ENCODE results near the gene CREB3.

Gene CREB3

DNA sequence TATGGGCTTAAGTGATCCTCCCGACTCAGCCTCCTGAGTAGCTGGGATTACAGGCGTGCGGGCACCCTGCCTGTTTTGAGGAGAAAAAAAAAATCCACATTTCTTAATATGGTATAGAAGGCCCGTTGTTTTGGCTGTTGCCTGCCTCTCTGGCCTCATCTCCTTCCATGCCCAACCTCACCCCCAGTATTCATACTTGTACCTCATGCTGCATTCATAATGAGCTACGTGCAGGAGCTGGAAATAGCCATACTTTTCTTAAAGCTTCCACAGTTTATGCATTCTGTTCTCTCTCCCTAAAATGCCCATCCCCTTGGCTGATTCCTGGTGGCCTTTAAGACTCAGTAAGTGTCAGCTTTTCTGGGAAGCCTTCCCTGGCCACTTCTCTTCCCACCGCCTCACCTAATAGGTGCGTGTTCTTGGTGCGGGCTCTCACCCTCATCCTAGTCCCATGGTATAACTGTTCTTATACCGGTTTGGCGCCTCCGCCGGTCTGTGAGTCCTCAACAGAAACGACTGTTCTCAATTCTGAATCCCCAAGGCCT is 40.6 kb upstream of the CREB3 start:
- H3K4me1 Mint-ChIP-seq: peaks cover 21 to 39% of the 10 kb centered on the region in 2 donors
- DNase-seq (no peak), ATAC-seq (replicated peaks) (no peak)
- H3K27me3 Mint-ChIP-seq: no peaks in the 10 kb centered on the region
- H3K9me3 Mint-ChIP-seq: no peaks in the 10 kb centered on the region
- peaks cover 6% of the 10 kb centered on the region in 2 donors for H3K36me3 Mint-ChIP-seq
- H3K27ac Mint-ChIP-seq: no peak overlapping the region
- H3K4me3 Mint-ChIP-seq: peak overlapping the region; percentile 92 to 93

GRCh38 chr9:35695943-35696401 is 36.5 kb upstream of the CREB3 start:
- DNase-seq: no peak
- Mint-ChIP-seq H3K27me3 (no peaks in the 10 kb centered on the region), H3K36me3 (peaks cover 24% of the 10 kb centered on the region in 2 donors), H3K9me3 (no peaks in the 10 kb centered on the region), H3K27ac (peak overlapping the region; percentile 37), H3K4me3 (no peak overlapping the region), H3K4me1 (peaks cover 15 to 29% of the 10 kb centered on the region in 2 donors)
- no peak for ATAC-seq (replicated peaks)

DNA sequence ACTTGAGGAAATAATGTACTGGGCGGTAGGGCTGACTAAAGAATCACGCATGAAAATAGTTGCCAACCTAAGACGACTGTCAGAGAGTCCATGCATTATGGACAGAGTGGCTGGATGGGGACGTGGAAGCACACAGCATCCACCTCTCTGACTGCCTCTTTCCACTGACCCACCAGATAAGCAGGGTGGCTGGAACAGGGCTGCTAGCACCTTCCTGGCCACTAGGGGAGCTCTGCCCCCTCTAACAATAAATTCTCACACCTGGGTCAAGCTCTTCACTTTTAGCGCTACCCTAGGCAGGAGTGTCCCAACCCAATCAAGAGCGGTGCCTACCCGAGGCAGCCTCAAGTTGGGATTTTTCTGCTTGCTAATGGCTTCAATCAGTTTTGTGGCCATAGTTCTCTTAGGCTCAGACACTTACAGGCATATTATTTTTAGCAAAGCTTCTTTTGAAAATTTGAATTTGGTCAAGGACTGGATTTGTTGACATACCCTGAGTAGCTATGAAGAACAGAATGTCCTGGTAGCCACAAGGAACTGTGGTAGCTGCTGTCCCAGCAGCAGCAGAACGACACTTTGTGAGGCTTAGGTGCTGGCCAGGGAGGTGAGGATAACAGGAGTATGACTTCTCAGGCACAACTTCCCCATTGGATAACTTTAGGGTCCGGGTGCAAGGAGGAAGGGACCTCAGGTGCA is 35.8 kb upstream of the CREB3 start:
- ATAC-seq (replicated peaks): peak; percentile 88 to 92
- Mint-ChIP-seq H3K27me3 (no peaks in the 10 kb centered on the region), H3K27ac (peak overlapping the region; percentile 62)

DNA sequence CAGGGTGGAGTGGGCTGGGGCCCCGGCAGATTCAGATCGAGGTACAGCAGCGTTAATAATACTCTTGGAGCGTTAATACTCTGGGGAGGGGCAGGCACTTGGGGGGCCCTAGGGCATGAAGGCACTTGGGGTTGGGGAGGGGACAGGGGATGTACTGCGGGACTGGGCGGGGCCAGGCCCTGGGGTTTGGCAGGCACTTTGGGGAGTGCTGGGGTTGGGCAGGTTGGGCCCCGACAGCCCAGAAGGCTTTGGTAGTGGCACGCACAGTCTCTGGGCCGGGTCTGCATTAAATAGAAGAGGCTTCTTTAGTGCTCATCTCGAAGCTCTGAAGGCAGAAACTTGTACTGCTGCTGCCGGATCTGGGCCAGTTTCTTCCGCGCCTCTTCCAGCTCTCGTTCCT is 35.0 kb upstream of the CREB3 start:
- Mint-ChIP-seq H3K36me3 (peaks cover 24% of the 10 kb centered on the region in 2 donors), H3K27ac (no peak overlapping the region), H3K4me1 (peaks cover 9 to 17% of the 10 kb centered on the region in 2 donors), H3K9me3 (no peaks in the 10 kb centered on the region), H3K4me3 (no peak overlapping the region), H3K27me3 (no peaks in the 10 kb centered on the region)
- ATAC-seq (replicated peaks) (no peak), DNase-seq (no peak)

More for the DNA sequence above, 35.8 kb upstream of the CREB3 start:
- H3K9me3 Mint-ChIP-seq: no peaks in the 10 kb centered on the region
- peaks cover 24% of the 10 kb centered on the region in 2 donors for H3K36me3 Mint-ChIP-seq
- peak; percentile 47 for DNase-seq
- H3K4me3 Mint-ChIP-seq: no peak overlapping the region
- peaks cover 13 to 22% of the 10 kb centered on the region in 2 donors for H3K4me1 Mint-ChIP-seq

GRCh38 chr9:35698231-35698630 is 34.2 kb upstream of the CREB3 start:
- H3K9me3 Mint-ChIP-seq: no peaks in the 10 kb centered on the region
- H3K4me3 Mint-ChIP-seq: no peak overlapping the region
- peaks cover 12 to 21% of the 10 kb centered on the region in 2 donors for H3K4me1 Mint-ChIP-seq
- no peaks in the 10 kb centered on the region for H3K27me3 Mint-ChIP-seq
- H3K36me3 Mint-ChIP-seq: peaks cover 31% of the 10 kb centered on the region in 2 donors
- DNase-seq (no peak), ATAC-seq (replicated peaks) (no peak)
- H3K27ac Mint-ChIP-seq: no peak overlapping the region

- Mint-ChIP-seq H3K27ac (no peak overlapping the region), H3K4me1 (peaks cover 12 to 22% of the 10 kb centered on the region in 2 donors), H3K4me3 (no peak overlapping the region), H3K36me3 (peaks cover 41 to 49% of the 10 kb centered on the region in 2 donors), H3K9me3 (no peaks in the 10 kb centered on the region), H3K27me3 (no peaks in the 10 kb centered on the region)
- ATAC-seq (replicated peaks) (no peak), DNase-seq (no peak)
Observed at GRCh38 chr9:35700031-35700430, 32.4 kb upstream of the CREB3 start.

DNA sequence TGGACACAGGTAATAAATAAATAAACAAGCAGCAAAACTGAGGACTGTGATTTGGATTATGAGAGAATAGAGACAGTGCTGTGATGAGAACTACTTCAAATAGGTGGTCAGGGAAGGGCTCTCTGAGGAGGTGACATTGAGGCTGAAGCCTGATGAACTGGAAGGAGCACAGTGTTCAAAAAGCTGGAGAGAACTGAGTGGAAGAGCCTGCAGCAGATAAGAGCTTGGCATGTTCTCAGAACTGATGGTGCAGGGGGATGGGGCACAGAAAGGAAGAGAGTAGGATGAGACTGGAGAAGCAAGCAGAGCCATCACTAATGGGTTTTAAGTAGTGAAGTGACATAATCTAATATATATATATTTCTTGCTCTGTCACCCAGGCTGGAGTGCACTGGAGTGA is 31.5 kb upstream of the CREB3 start:
- H3K36me3 Mint-ChIP-seq: peaks cover 44 to 57% of the 10 kb centered on the region in 2 donors
- H3K4me1 Mint-ChIP-seq: peaks cover 12 to 22% of the 10 kb centered on the region in 2 donors
- no peaks in the 10 kb centered on the region for H3K27me3 Mint-ChIP-seq
- H3K9me3 Mint-ChIP-seq: no peaks in the 10 kb centered on the region
- ATAC-seq (replicated peaks) (no peak), DNase-seq (no peak)
- H3K4me3 Mint-ChIP-seq: no peak overlapping the region
- no peak overlapping the region for H3K27ac Mint-ChIP-seq

DNA sequence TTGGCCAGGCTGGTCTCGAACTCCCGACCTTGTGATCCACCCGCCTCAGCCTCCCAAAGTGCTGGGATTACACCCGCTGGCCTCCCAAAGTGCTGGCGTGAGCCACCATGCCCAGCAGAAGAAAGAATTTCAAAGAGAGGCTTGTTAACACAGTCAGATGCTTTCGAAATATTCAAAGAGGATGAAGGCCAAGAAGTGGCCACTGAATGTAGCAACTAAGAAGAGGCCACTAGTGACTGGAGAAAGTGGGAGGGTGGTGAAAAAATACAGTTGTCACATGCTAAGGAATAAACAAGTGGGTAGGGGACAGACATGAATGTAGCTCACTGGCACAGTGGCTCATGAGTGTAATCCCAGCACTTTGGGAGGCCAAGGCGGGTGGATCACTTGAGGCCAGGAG is 29.8 kb upstream of the CREB3 start:
- no peak for DNase-seq
- Mint-ChIP-seq H3K4me3 (no peak overlapping the region), H3K27me3 (no peaks in the 10 kb centered on the region), H3K27ac (peak overlapping the region; percentile 72), H3K36me3 (peaks cover 41 to 59% of the 10 kb centered on the region in 2 donors), H3K4me1 (peaks cover 5 to 7% of the 10 kb centered on the region in 2 donors), H3K9me3 (no peaks in the 10 kb centered on the region)
- no peak for ATAC-seq (replicated peaks)

DNA sequence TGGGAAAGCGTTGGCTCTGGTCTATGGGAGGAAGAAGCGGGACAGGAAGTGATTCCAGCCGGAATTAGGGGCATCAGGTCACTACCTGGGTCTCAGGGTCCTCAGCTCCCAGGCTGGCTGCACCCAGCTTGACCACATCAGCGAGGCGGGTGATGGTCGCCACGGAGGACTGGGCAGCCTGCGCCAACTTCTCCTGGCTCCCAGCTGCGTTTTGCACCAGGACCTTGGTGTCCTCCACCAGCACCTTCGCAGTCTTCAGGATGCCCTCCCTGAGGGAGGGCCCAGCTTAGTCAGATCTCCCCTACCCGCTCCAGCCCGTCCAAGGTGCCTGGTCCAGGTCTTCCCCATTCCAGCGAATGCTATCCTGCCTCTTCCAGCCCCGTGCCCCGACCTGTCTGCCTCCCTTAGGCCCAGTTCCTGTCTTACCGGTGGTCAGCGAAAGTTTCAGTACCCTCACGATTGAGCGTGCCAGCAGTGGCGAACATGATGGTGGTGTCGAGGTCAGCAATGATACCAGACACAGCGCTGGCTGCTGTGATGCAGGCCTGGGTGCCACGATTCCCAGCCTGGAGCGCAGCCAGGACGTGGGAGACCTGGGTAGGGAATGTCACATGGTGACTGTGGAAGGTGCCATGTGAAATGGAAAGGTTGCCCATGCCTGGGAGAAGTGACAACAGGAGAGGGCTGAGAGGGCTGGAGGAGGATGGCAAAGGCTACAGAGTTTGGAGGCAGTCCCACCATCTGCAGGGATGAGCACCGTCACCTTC is 28.4 kb upstream of the CREB3 start:
- Mint-ChIP-seq H3K36me3 (peaks cover 44 to 63% of the 10 kb centered on the region in 2 donors), H3K9me3 (no peaks in the 10 kb centered on the region), H3K27ac (no peak overlapping the region), H3K4me3 (no peak overlapping the region), H3K27me3 (no peaks in the 10 kb centered on the region), H3K4me1 (peaks cover 5% of the 10 kb centered on the region in 2 donors)
- ATAC-seq (replicated peaks): no peak
- no peak for DNase-seq

DNA sequence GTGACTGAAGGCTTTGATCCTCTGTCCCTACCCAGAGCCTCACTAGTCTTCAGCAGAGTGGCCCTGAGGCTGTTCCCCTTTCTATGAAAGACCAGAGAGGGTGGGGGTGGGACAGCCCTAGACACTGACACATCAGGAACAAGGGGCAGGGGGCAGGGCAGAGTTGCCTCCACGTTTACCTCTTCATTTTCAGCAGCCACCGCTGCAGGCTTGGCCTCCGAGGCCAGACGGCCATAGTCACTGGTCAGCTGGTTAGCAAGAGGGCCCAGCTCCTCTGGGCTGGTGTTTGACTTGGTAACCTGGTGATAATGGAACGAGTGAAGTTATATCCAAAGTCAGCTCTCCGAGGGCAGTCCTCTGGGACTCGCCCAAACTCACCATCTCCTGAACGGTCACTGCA is 27.1 kb upstream of the CREB3 start:
- Mint-ChIP-seq H3K9me3 (no peaks in the 10 kb centered on the region), H3K27me3 (no peaks in the 10 kb centered on the region), H3K4me3 (no peak overlapping the region), H3K36me3 (peaks cover 50 to 69% of the 10 kb centered on the region in 2 donors), H3K27ac (no peak overlapping the region), H3K4me1 (peaks cover 5% of the 10 kb centered on the region in 2 donors)
- no peak for ATAC-seq (replicated peaks)
- DNase-seq: no peak

DNA sequence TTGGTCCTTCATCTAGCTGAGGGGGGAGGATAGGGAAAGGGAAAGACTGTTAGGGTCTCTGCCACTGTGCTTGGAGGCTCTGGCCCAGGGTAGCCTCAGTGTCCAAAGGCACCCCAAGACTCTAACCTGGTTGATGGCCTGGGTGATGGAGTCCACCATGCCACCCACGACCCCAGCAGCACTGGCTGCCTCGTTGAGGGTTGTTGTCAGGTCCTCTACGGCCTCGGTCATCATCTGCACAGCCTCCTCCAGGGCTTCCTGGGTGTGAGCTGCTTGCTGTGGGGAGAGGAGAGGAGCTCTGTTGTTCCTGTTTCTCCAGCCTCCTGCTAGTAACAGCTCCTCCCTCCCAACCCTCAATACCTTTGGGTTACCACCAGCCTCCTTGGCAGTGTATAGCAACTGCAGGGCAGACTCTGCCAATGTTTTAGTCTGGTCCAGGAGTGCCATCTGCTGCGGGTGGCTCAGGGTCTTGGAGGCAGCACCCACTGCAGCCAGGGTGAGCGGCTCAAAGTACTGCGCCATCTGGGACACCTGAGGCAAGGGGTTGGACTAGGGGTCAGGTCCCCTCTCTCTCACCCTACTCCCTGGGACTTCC is 26.5 kb upstream of the CREB3 start:
- no peak for DNase-seq
- Mint-ChIP-seq H3K4me3 (no peak overlapping the region), H3K9me3 (no peaks in the 10 kb centered on the region), H3K27ac (peak overlapping the region; percentile 3), H3K27me3 (no peaks in the 10 kb centered on the region), H3K4me1 (peaks cover 5% of the 10 kb centered on the region in 2 donors), H3K36me3 (peaks cover 56 to 74% of the 10 kb centered on the region in 2 donors)
- ATAC-seq (replicated peaks): no peak

DNA sequence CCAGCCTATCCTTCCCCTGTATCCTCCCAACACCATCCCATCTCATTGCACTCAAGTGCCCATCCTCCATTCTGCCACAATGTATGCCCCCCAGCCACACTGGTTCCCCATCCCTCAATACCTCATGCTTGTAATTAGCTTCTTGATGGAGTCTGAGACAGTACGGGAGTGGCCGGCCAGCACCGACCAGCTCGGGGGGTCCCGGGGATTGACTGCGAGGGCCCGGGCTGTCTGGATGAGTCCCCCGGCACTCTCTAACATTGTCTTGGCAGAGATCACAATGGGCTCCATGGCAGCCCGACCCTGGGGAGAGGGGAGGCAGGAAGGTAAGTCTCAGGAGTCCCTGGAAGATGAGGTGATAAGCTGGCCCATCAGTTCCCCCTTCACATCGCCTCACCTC is 25.5 kb upstream of the CREB3 start:
- Mint-ChIP-seq H3K27ac (no peak overlapping the region), H3K27me3 (no peaks in the 10 kb centered on the region)

GRCh38 chr9:35708146-35708545 is 24.3 kb upstream of the CREB3 start:
- Mint-ChIP-seq H3K27ac (no peak overlapping the region), H3K4me3 (no peak overlapping the region), H3K4me1 (peaks cover 7 to 16% of the 10 kb centered on the region in 2 donors), H3K36me3 (peaks cover 68 to 85% of the 10 kb centered on the region in 2 donors), H3K27me3 (no peaks in the 10 kb centered on the region), H3K9me3 (no peaks in the 10 kb centered on the region)
- ATAC-seq (replicated peaks) (no peak), DNase-seq (no peak)

More for the DNA sequence above, 25.5 kb upstream of the CREB3 start:
- H3K36me3 Mint-ChIP-seq: peaks cover 66 to 83% of the 10 kb centered on the region in 2 donors
- H3K4me3 Mint-ChIP-seq: no peak overlapping the region
- ATAC-seq (replicated peaks): no peak
- DNase-seq: no peak
- no peaks in the 10 kb centered on the region for H3K9me3 Mint-ChIP-seq
- peaks cover 5 to 11% of the 10 kb centered on the region in 2 donors for H3K4me1 Mint-ChIP-seq

DNA sequence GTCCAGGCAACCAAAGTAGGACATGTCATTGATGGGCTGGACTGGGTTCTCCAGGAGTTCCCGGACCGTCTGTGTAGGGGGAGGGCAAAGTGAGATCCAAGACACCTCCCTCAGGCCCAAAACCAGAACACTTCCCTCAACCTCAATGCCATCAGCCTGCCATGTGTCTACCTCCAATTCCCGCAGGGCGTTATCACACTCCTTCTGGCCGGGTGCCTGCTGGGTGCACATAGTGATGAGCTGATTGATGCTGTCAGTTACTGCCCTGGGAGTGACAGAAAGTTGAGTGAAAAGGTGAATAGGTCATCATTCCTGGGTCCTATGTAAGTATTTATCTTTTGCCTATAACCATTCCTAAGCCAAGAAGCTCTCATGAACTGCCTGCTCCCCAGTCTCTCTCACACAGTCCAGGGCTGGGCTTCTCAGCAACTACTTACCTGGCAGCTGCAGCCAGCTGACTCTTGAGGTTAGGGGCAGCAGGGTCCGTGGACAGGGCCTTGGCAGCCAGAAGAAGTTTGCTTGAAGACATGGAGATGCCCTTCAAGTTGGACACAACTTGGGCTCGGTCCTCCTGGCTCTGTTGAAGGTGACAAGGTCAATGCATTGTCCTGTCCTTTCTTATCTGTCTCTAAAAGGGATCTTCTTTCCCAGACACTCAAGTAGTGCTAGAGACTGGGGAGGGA is 21.5 kb upstream of the CREB3 start:
- no peak overlapping the region for H3K4me3 Mint-ChIP-seq
- ATAC-seq (replicated peaks) (no peak), DNase-seq (no peak)
- H3K27ac Mint-ChIP-seq: no peak overlapping the region
- no peaks in the 10 kb centered on the region for H3K9me3 Mint-ChIP-seq
- H3K36me3 Mint-ChIP-seq: peaks cover 76 to 85% of the 10 kb centered on the region in 2 donors
- H3K4me1 Mint-ChIP-seq: peaks cover 9 to 21% of the 10 kb centered on the region in 2 donors
- H3K27me3 Mint-ChIP-seq: no peaks in the 10 kb centered on the region

Measured in stimulated activated naive B cell treated with anti-CD40 and anti-IgM and Interleukin-4, amounts not matched to agents 10 μg/mL and 1 μg/mL and 100 μg/mL, for 72 hours (primary cell).